Body of pancreas (tissue), 4 donors: Measurements from ENCODE around the gene IP6K2. TPM values are rescaled to one million over a fixed set of nuclear protein-coding genes. Genes with fewer than 3 reads are reported as not detected.

Source experiments
- ATAC-seq: fragments of 150-250 bp; one replicate; pipeline ENCODE4 v1.9.1; 2016
- DNase-seq, 4 donors: peaks; one replicate each; pipeline ENCODE4 v3.0.0-alpha.2; 2019
- H3K27ac ChIP-seq, 4 donors: fragments of 200-600 bp; sonication (generic); 1 replicate in 3 of 4; 2 replicates in 1 of 4; pipeline versions ENCODE4 v1.5.1 to v1.6.1; 2016 to 2019; ENCODE audit warnings: mild to moderate bottlenecking in 1 of 4, mixed read lengths in 1 of 4, moderate library complexity in 1 of 4
- H3K27me3 ChIP-seq, 2 donors: fragments of 200-600 bp; sonication (generic); one replicate each; pipeline ENCODE4 v1.6.0; 2016; ENCODE audit warnings: mild to moderate bottlenecking in 1 of 2
- H3K36me3 ChIP-seq, 2 donors: fragments of 200-600 bp; sonication (generic); replicated peaks in 1 of 2; 2 replicates each; pipeline ENCODE4 v1.5.1; 2016; ENCODE audit warnings: low read depth in 2 of 2; ENCODE audit not compliant: insufficient read depth in 1 of 2
- H3K4me1 ChIP-seq: fragments of 200-600 bp; sonication (generic); one replicate; pipeline ENCODE4 v1.6.0; 2016
- H3K4me3 ChIP-seq, 2 donors: fragments of 200-600 bp; sonication (generic); 1 replicate in 1 of 2; 2 replicates in 1 of 2; pipeline ENCODE4 v1.5.1; 2016 to 2019
- H3K9me3 ChIP-seq, 3 donors: fragments of 200-600 bp; sonication (generic); 1 replicate in 2 of 3; 2 replicates in 1 of 3; pipeline ENCODE4 v1.5.1; 2016
- CTCF ChIP-seq, 7 experiments: fragments of 450-650 bp in 4 of 7; fragments of 200-600 bp in 3 of 7; sonication (generic) in 3 of 7; IDR thresholded peaks; one replicate each; pipeline ENCODE4 v1.5.1; 2016 to 2019; ENCODE audit warnings: antibody characterized with exemption in 7 of 7
- POLR2A ChIP-seq, 3 donors: fragments of 450-650 bp; IDR thresholded peaks; one replicate each; pipeline ENCODE4 v1.6.1; 2016; ENCODE audit warnings: antibody characterized with exemption in 3 of 3, mild to moderate bottlenecking in 2 of 3
- WGBS, 2 donors: methylation state at CpG; one replicate each; pipeline ENCODE4 v1.1.5; 2017; 5-methylcytosine and 5-hydroxymethylcytosine counted together
- intact Hi-C: fragments of 100-400 bp; cut with DNase I; formaldehyde crosslinking; loops from one replicate; pipeline ENCODE4 v1.15.1; 2023
- total RNA-seq, 2 donors: library from RNA; depleted of rRNA; stranded (reverse); fragments of >200 nt; gene quantifications; one replicate each; pipeline ENCODE4 v1.1.0, GENCODE V29; 2016

The IP6K2 gene
- total RNA-seq, 2 donors from 2014 or later = 67.5 to 138 TPM

- 96 to 98% methylated on average over 4 of the region's 4 CpGs for WGBS, 2 donors
- ATAC-seq (no peak), DNase-seq (no peak)
- Histone ChIP-seq H3K36me3 (peaks cover 0 to 5% of the 10 kb centered on the region in 2 donors), H3K27me3 (no peaks in the 10 kb centered on the region), H3K4me3 (no peak overlapping the region), H3K27ac (no peak overlapping the region), H3K9me3 (no peaks in the 10 kb centered on the region), H3K4me1 (no peaks in the 10 kb centered on the region)
- intact Hi-C loops = no loop called here
- no peak for TF ChIP-seq POLR2A (IDR thresholded peaks at IDR 0.05)
- no peak for TF ChIP-seq CTCF (IDR thresholded peaks at IDR 0.05)
These were observed 42.0 kb upstream of the IP6K2 start for GRCh38 chr3:48759071-48759470.

DNA sequence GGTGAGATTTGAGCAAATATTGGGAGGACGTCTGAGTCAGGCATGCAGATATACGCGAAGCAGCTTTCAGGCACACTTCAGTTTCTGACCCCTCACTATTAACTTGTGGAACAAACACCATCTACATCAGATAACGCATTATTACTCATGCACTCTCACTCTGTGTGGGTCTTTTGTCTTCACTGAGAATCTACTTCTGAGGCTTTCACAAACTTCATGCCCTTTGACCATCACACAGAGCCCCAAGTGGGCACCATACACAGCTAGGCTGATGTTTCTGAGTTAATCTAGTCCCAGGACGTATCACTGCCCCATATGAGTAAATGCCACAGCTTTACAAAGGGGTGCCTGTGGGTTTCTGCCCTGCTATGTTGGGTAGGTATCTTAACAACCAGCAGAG, 39.6 kb upstream of the IP6K2 start:
- DNase-seq = no peak
- H3K36me3 ChIP-seq = peaks cover 0 to 5% of the 10 kb centered on the region in 2 donors

DNA sequence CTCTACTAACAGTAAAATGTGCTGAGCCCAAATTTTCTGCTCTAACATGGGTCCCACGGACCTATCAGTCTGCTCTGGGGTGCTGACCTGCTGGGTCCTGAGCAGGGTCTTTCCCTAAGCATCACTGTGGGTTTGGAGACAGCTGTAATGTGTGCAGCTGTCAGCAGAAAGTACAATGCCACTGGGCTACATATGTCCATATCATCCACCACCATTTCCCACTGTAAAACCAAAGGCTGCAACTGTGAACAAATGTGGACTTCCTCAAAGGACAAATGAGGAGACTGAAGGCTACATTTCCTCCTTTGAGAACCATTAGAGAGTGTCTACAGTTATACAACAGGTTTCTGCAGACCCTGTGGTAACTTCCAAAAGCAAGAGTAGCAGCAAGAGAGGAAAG, 33.8 kb upstream of the IP6K2 start:
- no peak for ATAC-seq
- Histone ChIP-seq H3K36me3 (peaks cover 0 to 9% of the 10 kb centered on the region in 2 donors), H3K4me1 (no peaks in the 10 kb centered on the region)

More for the DNA sequence above, 39.6 kb upstream of the IP6K2 start:
- ATAC-seq = no peak
- WGBS, 2 donors = 88 to 91% methylated on average over 5 of the region's 5 CpGs
- Histone ChIP-seq H3K4me1 (no peaks in the 10 kb centered on the region), H3K27ac (no peak overlapping the region), H3K4me3 (no peak overlapping the region), H3K9me3 (no peaks in the 10 kb centered on the region), H3K27me3 (no peaks in the 10 kb centered on the region)
- TF ChIP-seq POLR2A (IDR thresholded peaks at IDR 0.05) = no peak
- TF ChIP-seq CTCF (IDR thresholded peaks at IDR 0.05) = no peak
- intact Hi-C loops = no loop called here

DNA sequence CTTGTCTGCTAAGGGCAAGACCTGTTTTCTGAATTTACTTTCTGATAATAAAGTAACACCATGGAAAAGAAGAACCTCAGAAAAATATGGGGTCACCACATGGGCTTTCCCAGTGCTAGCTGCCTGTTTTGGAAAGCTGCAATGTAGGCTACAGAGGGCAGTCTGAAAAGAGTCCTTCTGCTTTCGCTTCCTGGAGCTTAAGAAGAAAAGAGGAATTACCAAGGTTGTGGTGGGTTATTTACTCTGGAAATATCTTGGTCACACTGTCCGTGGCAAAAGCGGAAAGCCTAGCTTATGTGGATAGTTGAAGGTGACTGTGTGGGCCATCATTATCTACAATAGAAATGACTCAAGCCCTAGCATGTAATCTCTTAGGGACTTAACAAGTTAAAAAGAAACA, 31.7 kb upstream of the IP6K2 start:
- DNase-seq = peak in 1 of 4 donors; percentile 31
- H3K9me3 ChIP-seq = no peaks in the 10 kb centered on the region
- H3K36me3 ChIP-seq = peaks cover 0 to 9% of the 10 kb centered on the region in 2 donors
- peak overlapping the region in 1 of 4 donors; percentile 26 for H3K27ac ChIP-seq
- H3K4me1 ChIP-seq = no peaks in the 10 kb centered on the region
- intact Hi-C loops = no loop called here
- WGBS, 2 donors = 70 to 91% methylated on average over 3 of the region's 3 CpGs
- no peak for ATAC-seq
- no peak for TF ChIP-seq CTCF (IDR thresholded peaks at IDR 0.05)
- TF ChIP-seq POLR2A (IDR thresholded peaks at IDR 0.05) = no peak
- no peak overlapping the region for H3K4me3 ChIP-seq
- H3K27me3 ChIP-seq = no peaks in the 10 kb centered on the region

More for the DNA sequence above, 33.8 kb upstream of the IP6K2 start:
- TF ChIP-seq POLR2A (IDR thresholded peaks at IDR 0.05) (no peak), CTCF (IDR thresholded peaks at IDR 0.05) (no peak)
- no peak for DNase-seq
- Histone ChIP-seq H3K27ac (no peak overlapping the region), H3K27me3 (no peaks in the 10 kb centered on the region), H3K4me3 (no peak overlapping the region), H3K9me3 (no peaks in the 10 kb centered on the region)
- WGBS, 2 donors = 55 to 64% methylated on average over 1 of the region's 1 CpG
- intact Hi-C loops = no loop called here

- 38 to 40% methylated on average over 4 of the region's 4 CpGs for WGBS, 2 donors
- intact Hi-C loops = no loop called here
- Histone ChIP-seq H3K27ac (peak overlapping the region in 2 of 4 donors; percentile 23 to 58), H3K9me3 (no peaks in the 10 kb centered on the region), H3K36me3 (peaks cover 0 to 9% of the 10 kb centered on the region in 2 donors), H3K4me3 (no peak overlapping the region), H3K27me3 (no peaks in the 10 kb centered on the region), H3K4me1 (no peaks in the 10 kb centered on the region)
- ATAC-seq (no peak), DNase-seq (no peak)
- no peak for TF ChIP-seq POLR2A (IDR thresholded peaks at IDR 0.05)
- TF ChIP-seq CTCF (IDR thresholded peaks at IDR 0.05) = no peak
These were observed 30.7 kb upstream of the IP6K2 start for GRCh38 chr3:48747706-48748105.
